ENCODE data around the gene TPGS1. TPM values are rescaled to one million over a fixed set of nuclear protein-coding genes. Genes with fewer than 3 reads are reported as not detected.

Gene TPGS1
- total and polyA plus RNA-seq, 2 of the 8 experiments (the other 6 are each of a cell fraction or from before 2014, with no cell fraction given), result 9.1 to 10.6 TPM

DNA sequence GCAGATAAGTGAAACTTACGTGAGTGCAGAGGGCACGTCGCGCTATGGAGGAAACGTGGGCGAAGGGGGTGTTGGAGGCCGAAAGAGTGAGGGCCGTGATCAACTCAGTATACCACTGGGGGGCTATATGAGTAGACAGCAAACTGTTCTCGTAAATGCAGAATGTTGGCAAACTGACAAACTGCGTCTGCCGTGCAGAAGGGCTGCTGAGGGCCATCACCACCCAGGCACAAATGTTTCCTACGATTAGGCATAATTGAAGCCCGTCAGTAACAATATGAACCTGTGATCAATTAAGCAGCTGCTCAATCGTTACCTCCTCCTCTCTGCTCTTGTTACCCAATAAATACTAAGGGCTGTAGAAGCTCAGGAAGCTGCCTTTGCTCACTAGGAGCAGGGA, 28.3 kb upstream of the TPGS1 start:
- CTCF ChIA-PET (ENCODE audit: partially characterized antibody), result interaction anchor here (0.7 to 3.0 kb wide), 6 partner anchors 8 to 132 kb away, joined by 3 to 10 read pairs (median 4); no protein-coding TSS in a partner anchor
- no peaks in the 10 kb centered on the region for H4K20me1 ChIP-seq (replicated peaks in 1 of 2; ENCODE audit: control insufficient read depth in 1 of 2, insufficient read depth in 2 of 2, low read length in 2 of 2)
- POLR2A ChIA-PET (ENCODE audit: partially characterized antibody), result no interaction called here
- TF ChIP-seq NANOG (IDR thresholded peaks at IDR 0.05; ENCODE audit: insufficient read depth, low read depth, low read length, poor library complexity, severe bottlenecking) (no peak), POU5F1 (IDR thresholded peaks at IDR 0.05; ENCODE audit: low read depth, low read length) (no peak)

More for the DNA sequence above, 28.3 kb upstream of the TPGS1 start:
- Histone ChIP-seq H3K4me3 (ENCODE audit: extremely low read depth in 1 of 4, insufficient read depth in 2 of 4, low read depth in 3 of 4, low read length in 4 of 4) (no peak overlapping the region), H3K27ac (ENCODE audit: low read depth, low read length) (no peak overlapping the region), H3K23ac (ENCODE audit: insufficient read length) (no peak overlapping the region), H4K5ac (ENCODE audit: insufficient read length, low read depth, low read length) (no peak overlapping the region), H3K4me2 (ENCODE audit: insufficient read depth in 1 of 2, low read depth in 2 of 2, low read length in 2 of 2) (no peak overlapping the region), H2AFZ (ENCODE audit: low read length) (no peak overlapping the region), H3K14ac (ENCODE audit: insufficient read length) (no peak overlapping the region), H2BK5ac (ENCODE audit: low read depth, low read length) (no peak overlapping the region), H4K8ac (ENCODE audit: extremely low read depth, insufficient read depth, low read length) (no peak overlapping the region), H2BK20ac (ENCODE audit: low read length) (no peak overlapping the region), H4K91ac (replicated peaks; ENCODE audit: insufficient read length, low read length) (no peak overlapping the region), H3K79me2 (ENCODE audit: control insufficient read depth in 1 of 2, insufficient read depth in 2 of 2, low read length in 2 of 2) (no peaks in the 10 kb centered on the region), H2BK120ac (replicated peaks; ENCODE audit: low read depth, low read length) (no peak overlapping the region), H3K4ac (replicated peaks; ENCODE audit: insufficient read length, low read depth, low read length) (no peak overlapping the region), H3K23me2 (ENCODE audit: low read depth, low read length) (peaks cover 7% of the 10 kb centered on the region; the same call in 1 of the 2 replicates), H2BK12ac (ENCODE audit: low read depth, low read length) (peak overlapping the region; percentile 10; the same call in 1 of the 2 replicates), H3K27me3 (replicated peaks in 1 of 4; ENCODE audit: control insufficient read depth in 3 of 4, extremely low read depth in 1 of 4, insufficient read depth in 3 of 4, low read length in 3 of 4) (no peaks in the 10 kb centered on the region), H3K18ac (ENCODE audit: extremely low read depth, low read length) (no peak overlapping the region), H3K4me1 (replicated peaks in 1 of 4; ENCODE audit: control insufficient read depth in 3 of 4, insufficient read depth in 4 of 4, low read length in 3 of 4) (peaks cover 0 to 4% (median 0%) of the 10 kb centered on the region in 4 experiments; a peak in 2 of 7 replicates), H3K36me3 (ENCODE audit: control insufficient read depth in 2 of 4, insufficient read depth in 4 of 4, low read length in 3 of 4) (no peaks in the 10 kb centered on the region), H3K9me3 (ENCODE audit: insufficient read depth in 2 of 2, low read depth in 1 of 2, low read length in 1 of 2) (peaks cover 0 to 9% of the 10 kb centered on the region in 2 experiments; a peak in 2 of 4 replicates), H3K56ac (replicated peaks; ENCODE audit: insufficient read length, low read depth, low read length) (no peak overlapping the region), H2BK15ac (ENCODE audit: low read length) (no peak overlapping the region), H3K9ac (replicated peaks in 1 of 4; ENCODE audit: extremely low read depth in 1 of 4, low read depth in 3 of 4, low read length in 3 of 4) (no peak overlapping the region), H2AK5ac (ENCODE audit: low read depth, low read length) (no peak overlapping the region), H3K79me1 (ENCODE audit: low read depth, low read length) (no peaks in the 10 kb centered on the region)
- 87% methylated on average over 14 of the region's 14 CpGs; no CpG with 5 or more reads in 1 of the 2 experiments for WGBS, 2 experiments (ENCODE audit: extremely low coverage in 1 of 2, insufficient coverage in 1 of 2, insufficient read length in 1 of 2, insufficient replicate concordance in 2 of 2, low coverage in 1 of 2, low lambda C conversion rate in 2 of 2, missing lambda C conversion rate in 1 of 2)
- DNase-seq (ENCODE audit: low read depth in 1 of 2, low spot score in 2 of 2) (no peak), FAIRE-seq (no peak)
